Loucy (cell line): ENCODE measurements around the gene NABP2.

Source experiments
- H2AFZ ChIP-seq: fragments of 200-600 bp; sonication (generic); 2 replicates; pipeline ENCODE4 v1.6.0; 2016; ENCODE audit warnings: antibody characterized with exemption, mild to moderate bottlenecking, low read length, moderate library complexity
- H3F3A ChIP-seq: fragments of 200-600 bp; 2 replicates; pipeline ENCODE4 v1.6.0; 2016; ENCODE audit warnings: antibody characterized with exemption, low read depth, mild to moderate bottlenecking
- H3K27me3 ChIP-seq: fragments of 200-600 bp; sonication (generic); 2 replicates; pipeline ENCODE4 v1.6.1; 2014; ENCODE audit warnings: low read length, mild to moderate bottlenecking; ENCODE audit not compliant: insufficient read depth, poor library complexity, severe bottlenecking
- H3K36me3 ChIP-seq: fragments of 200-600 bp; sonication (generic); 2 replicates; pipeline ENCODE4 v1.6.1; 2016; ENCODE audit warnings: low read length; ENCODE audit not compliant: insufficient read depth
- H3K4me1 ChIP-seq: fragments of 200-600 bp; sonication (generic); 2 replicates; pipeline ENCODE4 v1.5.1; 2014; ENCODE audit warnings: low read length, mild to moderate bottlenecking; ENCODE audit not compliant: insufficient read depth, poor library complexity, severe bottlenecking
- H3K4me2 ChIP-seq: fragments of 200-600 bp; sonication (generic); 2 replicates; pipeline ENCODE4 v1.6.0; 2014; ENCODE audit warnings: antibody characterized with exemption, low read length, low read depth, mild to moderate bottlenecking; ENCODE audit not compliant: poor library complexity, severe bottlenecking
- H3K4me3 ChIP-seq: fragments of 200-600 bp; sonication (generic); 2 replicates; pipeline ENCODE4 v1.5.1; 2014; ENCODE audit warnings: low read length, mild to moderate bottlenecking, mixed read lengths; ENCODE audit not compliant: poor library complexity, severe bottlenecking
- H3K79me2 ChIP-seq: fragments of 200-600 bp; sonication (generic); 2 replicates; pipeline ENCODE4 v1.6.1; 2014; ENCODE audit warnings: low read length; ENCODE audit not compliant: insufficient read depth
- H3K9ac ChIP-seq: fragments of 200-600 bp; sonication (generic); 2 replicates; pipeline ENCODE4 v1.6.0; 2014; ENCODE audit warnings: mild to moderate bottlenecking, low read depth, low read length, moderate library complexity; ENCODE audit not compliant: poor library complexity, severe bottlenecking
- H3K9me2 ChIP-seq: fragments of 200-600 bp; sonication (generic); replicated peaks from 2 replicates; pipeline ENCODE4 v1.6.1; 2016; ENCODE audit warnings: low read depth, low read length, mixed read lengths
- H3K9me3 ChIP-seq: fragments of 200-600 bp; sonication (generic); 2 replicates; pipeline ENCODE4 v1.6.1; 2014; ENCODE audit warnings: mild to moderate bottlenecking, antibody characterized with exemption, low read length, low read depth; ENCODE audit not compliant: insufficient read depth
- H4K20me1 ChIP-seq: fragments of 200-600 bp; sonication (generic); 2 replicates; pipeline ENCODE4 v1.6.0; 2014; ENCODE audit warnings: antibody characterized with exemption, low read length, mild to moderate bottlenecking; ENCODE audit not compliant: insufficient read depth, poor library complexity, severe bottlenecking
- CTCF ChIP-seq: fragments of 200-600 bp; sonication (generic); conservative IDR thresholded peaks from 2 replicates; pipeline ENCODE4 v1.5.1; 2014; ENCODE audit warnings: mild to moderate bottlenecking, antibody characterized with exemption, low read length
- EZH2phosphoT487 ChIP-seq: fragments of 200-600 bp; IDR thresholded peaks from 2 replicates; pipeline ENCODE4 v1.6.1; 2018; ENCODE audit warnings: antibody characterized with exemption, mild to moderate bottlenecking, moderate library complexity, borderline replicate concordance

Gene NABP2

GRCh38 chr12:56241424-56242303 is 17.5 kb downstream of the NABP2 start:
- Histone ChIP-seq H3F3A (no peaks in the 10 kb centered on the region), H3K27me3 (no peaks in the 10 kb centered on the region), H3K79me2 (no peaks in the 10 kb centered on the region), H3K36me3 (peaks cover 49% of the 10 kb centered on the region; the same call in 1 of the 2 replicates), H3K9me3 (no peaks in the 10 kb centered on the region), H3K9ac (no peak overlapping the region), H3K4me2 (no peak overlapping the region), H4K20me1 (no peaks in the 10 kb centered on the region), H3K4me3 (no peak overlapping the region), H3K4me1 (no peaks in the 10 kb centered on the region), H2AFZ (no peak overlapping the region), H3K9me2 (no peaks in the 10 kb centered on the region)
- TF ChIP-seq EZH2phosphoT487 = no peak
- TF ChIP-seq CTCF = no peak

- H3K9ac ChIP-seq = no peak overlapping the region
- H3K79me2 ChIP-seq = no peaks in the 10 kb centered on the region
- no peak for TF ChIP-seq EZH2phosphoT487
- H3F3A ChIP-seq = no peaks in the 10 kb centered on the region
- no peaks in the 10 kb centered on the region for H4K20me1 ChIP-seq
- H3K4me2 ChIP-seq = no peak overlapping the region
- H3K9me3 ChIP-seq = no peaks in the 10 kb centered on the region
- peaks cover 61% of the 10 kb centered on the region; the same call in 1 of the 2 replicates for H3K36me3 ChIP-seq
- no peak overlapping the region for H3K4me3 ChIP-seq
- no peak overlapping the region for H2AFZ ChIP-seq
- no peaks in the 10 kb centered on the region for H3K27me3 ChIP-seq
- H3K4me1 ChIP-seq = no peaks in the 10 kb centered on the region
- H3K9me2 ChIP-seq = no peaks in the 10 kb centered on the region
These were observed 18.8 kb downstream of the NABP2 start for GRCh38 chr12:56242986-56243385.

- Histone ChIP-seq H3K36me3 (peaks cover 67% of the 10 kb centered on the region; the same call in 1 of the 2 replicates), H3K9ac (no peak overlapping the region)
These were observed 19.6 kb downstream of the NABP2 start for GRCh38 chr12:56243731-56244181.

More at GRCh38 chr12:56243731-56244181, 19.6 kb downstream of the NABP2 start:
- Histone ChIP-seq H3K4me2 (no peak overlapping the region), H3K9me2 (no peaks in the 10 kb centered on the region), H3K4me1 (no peaks in the 10 kb centered on the region), H3K79me2 (no peaks in the 10 kb centered on the region), H3F3A (no peaks in the 10 kb centered on the region), H3K27me3 (no peaks in the 10 kb centered on the region), H3K4me3 (no peak overlapping the region), H3K9me3 (no peaks in the 10 kb centered on the region), H4K20me1 (no peaks in the 10 kb centered on the region), H2AFZ (no peak overlapping the region)
- TF ChIP-seq CTCF = no peak
- no peak for TF ChIP-seq EZH2phosphoT487
